Vagina (tissue), 2 donors: ENCODE data around the gene VDAC1.

Source experiments
- CTCF ChIP-seq, 3 experiments: fragments of 450-650 bp in 2 of 3; fragments of 200-600 bp in 1 of 3; sonication (generic) in 1 of 3; IDR thresholded peaks; one replicate each; pipeline ENCODE4 v1.5.1; 2017 to 2019; ENCODE audit warnings: antibody characterized with exemption in 3 of 3, mild to moderate bottlenecking in 2 of 3, moderate library complexity in 2 of 3
- POLR2A ChIP-seq, 2 donors: fragments of 450-650 bp; IDR thresholded peaks; one replicate each; pipeline ENCODE4 v1.6.1; 2017; ENCODE audit warnings: antibody characterized with exemption in 2 of 2, mild to moderate bottlenecking in 2 of 2, moderate library complexity in 2 of 2
- POLR2AphosphoS5 ChIP-seq, 2 donors: sonication (generic); formaldehyde crosslinking; IDR thresholded peaks; one replicate each; pipeline ENCODE4 v1.9.0; 2017; ENCODE audit warnings: antibody characterized with exemption in 2 of 2, mild to moderate bottlenecking in 2 of 2, low read depth in 1 of 2; ENCODE audit not compliant: insufficient read depth in 1 of 2

- TF ChIP-seq POLR2A (IDR thresholded peaks at IDR 0.05) (no peak), CTCF (IDR thresholded peaks at IDR 0.05) (no peak), POLR2AphosphoS5 (IDR thresholded peaks at IDR 0.05; ENCODE audit: insufficient read depth in 1 of 2, low read depth in 1 of 2) (no peak)
Measured at GRCh38 chr5:133991171-133991910, 13.4 kb downstream of the VDAC1 start.
